GM19193 (cell line): ENCODE results near the gene STPG1.

Experiments
- POLR2A ChIP-seq: IDR thresholded peaks from 4 replicates; pipeline ENCODE4 v1.6.1; 2011; ENCODE audit not compliant: insufficient read depth, insufficient read length; ENCODE audit errors: extremely low read depth

The STPG1 gene

GRCh38 chr1:24413350-24414163 is at the start of gene STPG1:
TSS of gene STPG1 (minus strand) at chr1:24413782. CDS start at chr1:24401388, 12,394 bp downstream.
- TF ChIP-seq POLR2A, result peak; percentile 48

GRCh38 chr1:24459551-24460266 is 46.1 kb upstream of the STPG1 start:
- TF ChIP-seq POLR2A, result no peak

GRCh38 chr1:24457866-24458265 is 44.3 kb upstream of the STPG1 start:
- TF ChIP-seq POLR2A, result no peak

GRCh38 chr1:24455272-24455671 is 41.7 kb upstream of the STPG1 start:
- no peak for TF ChIP-seq POLR2A

- TF ChIP-seq POLR2A, result no peak
These were observed 41.1 kb upstream of the STPG1 start for GRCh38 chr1:24454673-24455072.

GRCh38 chr1:24452922-24453485 is 39.4 kb upstream of the STPG1 start:
- no peak for TF ChIP-seq POLR2A

- no peak for TF ChIP-seq POLR2A
These were observed 38.2 kb upstream of the STPG1 start for GRCh38 chr1:24451746-24452145.

GRCh38 chr1:24450857-24451397 is 37.3 kb upstream of the STPG1 start:
- no peak for TF ChIP-seq POLR2A

GRCh38 chr1:24450316-24450715 is 36.7 kb upstream of the STPG1 start:
- TF ChIP-seq POLR2A, result no peak

- TF ChIP-seq POLR2A, result no peak
These were observed 29.7 kb upstream of the STPG1 start for GRCh38 chr1:24443241-24443656.

GRCh38 chr1:24442764-24443163 is 29.2 kb upstream of the STPG1 start:
- TF ChIP-seq POLR2A, result no peak

GRCh38 chr1:24441996-24442668 is 28.6 kb upstream of the STPG1 start:
- TF ChIP-seq POLR2A, result no peak

- TF ChIP-seq POLR2A, result no peak
These were observed 27.9 kb upstream of the STPG1 start for GRCh38 chr1:24441480-24441879.

GRCh38 chr1:24440436-24440835 is 26.9 kb upstream of the STPG1 start:
- TF ChIP-seq POLR2A, result no peak

GRCh38 chr1:24438423-24438901 is 24.9 kb upstream of the STPG1 start:
- TF ChIP-seq POLR2A, result no peak

- TF ChIP-seq POLR2A, result no peak
These were observed 24.2 kb upstream of the STPG1 start for GRCh38 chr1:24437631-24438396.
